ENCODE data around the gene PKIB.
"Not testable (repeated sequence)": the region's sequence is repeated elsewhere in the genome, so short reads cannot be mapped to it uniquely, and the experiment has no call there.

Gene PKIB

GRCh38 chr6:122744856-122745255, 134.7 kb downstream of the PKIB start:
- not testable (repeated sequence) for DNase-seq (ENCODE audit: low read depth)

- no peak for DNase-seq (ENCODE audit: low read depth)
Observed at GRCh38 chr6:122746688-122747087, 136.5 kb downstream of the PKIB start.

- DNase-seq (ENCODE audit: low read depth): no peak
Observed at GRCh38 chr6:122747573-122747972, 137.4 kb downstream of the PKIB start.

GRCh38 chr6:122748945-122749344, 138.7 kb downstream of the PKIB start:
- not testable (repeated sequence) for DNase-seq (ENCODE audit: low read depth)

- peak; percentile 12 for DNase-seq (ENCODE audit: low read depth)
Observed at GRCh38 chr6:122749451-122750050, 139.3 kb downstream of the PKIB start.

- DNase-seq (ENCODE audit: low read depth): no peak
Observed at GRCh38 chr6:122751326-122751725, 141.1 kb downstream of the PKIB start.

- no peak for DNase-seq (ENCODE audit: low read depth)
Observed at GRCh38 chr6:122752459-122752858, 142.3 kb downstream of the PKIB start.

GRCh38 chr6:122753000-122753687, 142.9 kb downstream of the PKIB start:
- no peak for DNase-seq (ENCODE audit: low read depth)

GRCh38 chr6:122753688-122754056, 143.5 kb downstream of the PKIB start:
- DNase-seq (ENCODE audit: low read depth): peak; percentile 14

- no peak for DNase-seq (ENCODE audit: low read depth)
Observed at GRCh38 chr6:122754191-122754731, 144.1 kb downstream of the PKIB start.

- peak; percentile 44 for DNase-seq (ENCODE audit: low read depth)
Observed at GRCh38 chr6:122755901-122756300, 145.7 kb downstream of the PKIB start.

GRCh38 chr6:122758927-122759334, 148.7 kb downstream of the PKIB start:
- DNase-seq (ENCODE audit: low read depth): no peak

GRCh38 chr6:122760330-122760729, 150.1 kb downstream of the PKIB start:
- DNase-seq (ENCODE audit: low read depth): no peak

- no peak for DNase-seq (ENCODE audit: low read depth)
Observed at GRCh38 chr6:122766256-122766655, 156.1 kb downstream of the PKIB start.

- peak; percentile 68 for DNase-seq (ENCODE audit: low read depth)
Observed at GRCh38 chr6:122770835-122771601, 160.8 kb downstream of the PKIB start.

- DNase-seq (ENCODE audit: low read depth): no peak
Observed at GRCh38 chr6:122772724-122773415, 162.7 kb downstream of the PKIB start.

Data from amniotic epithelial cell (primary cell).